ENCODE measurements around the gene KLF2. TPM values are rescaled to one million over a fixed set of nuclear protein-coding genes. Genes with fewer than 3 reads are reported as not detected.

KLF2 gene
- total and polyA plus RNA-seq, 3 donors from 2014 or later: 40.2 to 74.9 (median 42.4) TPM

GRCh38 chr19:16327911-16328823 lies 3.5 kb downstream of the KLF2 start:
- WGBS, 2 donors: 36 to 44% methylated on average over 20 of the region's 20 CpGs
- H3K4me3 ChIP-seq: peak overlapping the region in 1 of 2 donors; percentile 94
- H3K9me3 ChIP-seq: no peaks in the 10 kb centered on the region
- peaks cover 19% of the 10 kb centered on the region for H3K4me1 ChIP-seq
- TF ChIP-seq, protein P1, sequence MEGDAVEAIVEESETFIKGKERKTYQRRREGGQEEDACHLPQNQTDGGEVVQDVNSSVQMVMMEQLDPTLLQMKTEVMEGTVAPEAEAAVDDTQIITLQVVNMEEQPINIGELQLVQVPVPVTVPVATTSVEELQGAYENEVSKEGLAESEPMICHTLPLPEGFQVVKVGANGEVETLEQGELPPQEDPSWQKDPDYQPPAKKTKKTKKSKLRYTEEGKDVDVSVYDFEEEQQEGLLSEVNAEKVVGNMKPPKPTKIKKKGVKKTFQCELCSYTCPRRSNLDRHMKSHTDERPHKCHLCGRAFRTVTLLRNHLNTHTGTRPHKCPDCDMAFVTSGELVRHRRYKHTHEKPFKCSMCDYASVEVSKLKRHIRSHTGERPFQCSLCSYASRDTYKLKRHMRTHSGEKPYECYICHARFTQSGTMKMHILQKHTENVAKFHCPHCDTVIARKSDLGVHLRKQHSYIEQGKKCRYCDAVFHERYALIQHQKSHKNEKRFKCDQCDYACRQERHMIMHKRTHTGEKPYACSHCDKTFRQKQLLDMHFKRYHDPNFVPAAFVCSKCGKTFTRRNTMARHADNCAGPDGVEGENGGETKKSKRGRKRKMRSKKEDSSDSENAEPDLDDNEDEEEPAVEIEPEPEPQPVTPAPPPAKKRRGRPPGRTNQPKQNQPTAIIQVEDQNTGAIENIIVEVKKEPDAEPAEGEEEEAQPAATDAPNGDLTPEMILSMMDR (IDR thresholded peaks at IDR 0.05): no peak
- TF ChIP-seq POLR2A (IDR thresholded peaks at IDR 0.05): no peak
- peak overlapping the region; percentile 87 to 96 for H3K27ac ChIP-seq
- no peaks in the 10 kb centered on the region for H3K27me3 ChIP-seq
- intact Hi-C loops (cut with DNase I; ENCODE audit: low total_unique reads): loop anchor here (10.0 kb wide), 1 partner anchor 73 kb away; no protein-coding TSS in a partner anchor
- H3K36me3 ChIP-seq (ENCODE audit: low read depth, missing control alignments): no peaks in the 10 kb centered on the region
- DNase-seq: peak; percentile 76

DNA sequence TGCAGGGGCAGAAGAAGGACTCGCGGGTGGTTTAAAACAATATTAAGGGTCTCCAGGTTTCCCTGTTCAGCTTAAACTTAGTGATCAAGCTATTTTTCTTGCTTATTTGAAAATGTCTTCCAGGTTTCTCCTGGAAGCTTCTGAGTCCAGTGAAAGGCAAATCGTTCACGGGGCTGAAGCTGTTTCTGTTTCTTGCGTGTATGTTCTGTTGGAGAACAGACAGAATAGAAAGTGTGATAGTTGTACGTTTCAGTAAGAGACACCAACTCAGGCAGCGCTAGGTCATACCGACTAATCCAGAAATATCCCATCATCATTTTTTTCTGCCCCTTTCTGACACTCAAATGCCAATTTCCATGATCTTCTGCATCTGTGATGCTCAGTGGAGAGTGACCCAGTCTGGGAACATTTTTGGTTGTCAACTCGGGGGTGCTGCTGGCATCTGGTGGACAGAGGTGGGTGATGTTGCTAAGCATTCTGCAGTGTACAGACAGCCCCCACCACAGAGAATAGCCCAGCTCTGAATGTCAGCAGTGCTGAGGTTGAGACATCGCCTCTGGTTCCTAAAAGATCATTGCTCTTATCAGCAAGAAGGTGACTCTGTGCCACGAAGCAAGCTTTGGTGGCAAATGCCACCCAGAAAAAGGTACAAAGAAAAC lies 4.3 kb downstream of the KLF2 start:
- Histone ChIP-seq H3K27ac (peak overlapping the region; percentile 39 to 96), H3K27me3 (no peaks in the 10 kb centered on the region), H3K36me3 (ENCODE audit: low read depth, missing control alignments) (no peaks in the 10 kb centered on the region), H3K9me3 (no peaks in the 10 kb centered on the region), H3K4me1 (peaks cover 14% of the 10 kb centered on the region), H3K4me3 (no peak overlapping the region)
- TF ChIP-seq, protein P1 (IDR thresholded peaks at IDR 0.05): peak in 1 of 3 experiments; percentile 6
- no peak for TF ChIP-seq POLR2A (IDR thresholded peaks at IDR 0.05)
- intact Hi-C loops (cut with DNase I; ENCODE audit: low total_unique reads): loop anchor here (10.0 kb wide), 1 partner anchor 74 kb away; no protein-coding TSS in a partner anchor
- peak; percentile 37 for DNase-seq
- WGBS, 2 donors: 47 to 49% methylated on average over 11 of the region's 11 CpGs

DNA sequence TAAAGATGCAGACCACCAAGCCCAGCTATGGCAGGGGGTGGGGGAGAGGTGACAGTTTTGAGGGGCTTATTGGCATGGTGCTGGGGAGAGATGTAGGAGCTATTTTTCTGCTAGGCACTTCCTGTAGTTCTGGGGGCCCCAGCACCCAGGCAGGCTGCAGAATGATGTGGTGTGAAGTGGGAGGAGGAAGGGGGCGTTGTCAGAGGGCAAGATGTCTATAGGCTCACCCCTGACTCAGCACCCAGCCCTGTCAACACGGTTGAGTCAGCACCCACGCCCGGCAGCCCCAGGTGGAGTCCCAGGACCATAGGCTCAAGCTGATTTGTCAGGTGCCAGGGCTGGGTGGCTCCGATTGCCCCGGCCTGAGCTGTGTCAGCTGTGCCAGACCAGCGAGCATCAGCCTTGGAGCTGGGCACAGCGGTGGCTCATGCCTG lies 5.8 kb downstream of the KLF2 start:
- Histone ChIP-seq H3K27ac (no peak overlapping the region), H3K36me3 (ENCODE audit: low read depth, missing control alignments) (no peaks in the 10 kb centered on the region), H3K4me1 (peaks cover 11% of the 10 kb centered on the region), H3K9me3 (no peaks in the 10 kb centered on the region), H3K4me3 (no peak overlapping the region), H3K27me3 (no peaks in the 10 kb centered on the region)
- WGBS, 2 donors: 60 to 67% methylated on average over 2 to 8 of the region's 8 CpGs
- DNase-seq: peak; percentile 37
- no peak for TF ChIP-seq POLR2A (IDR thresholded peaks at IDR 0.05)
- TF ChIP-seq, protein P1 (IDR thresholded peaks at IDR 0.05): no peak
- intact Hi-C loops (cut with DNase I; ENCODE audit: low total_unique reads): no loop called here

DNA sequence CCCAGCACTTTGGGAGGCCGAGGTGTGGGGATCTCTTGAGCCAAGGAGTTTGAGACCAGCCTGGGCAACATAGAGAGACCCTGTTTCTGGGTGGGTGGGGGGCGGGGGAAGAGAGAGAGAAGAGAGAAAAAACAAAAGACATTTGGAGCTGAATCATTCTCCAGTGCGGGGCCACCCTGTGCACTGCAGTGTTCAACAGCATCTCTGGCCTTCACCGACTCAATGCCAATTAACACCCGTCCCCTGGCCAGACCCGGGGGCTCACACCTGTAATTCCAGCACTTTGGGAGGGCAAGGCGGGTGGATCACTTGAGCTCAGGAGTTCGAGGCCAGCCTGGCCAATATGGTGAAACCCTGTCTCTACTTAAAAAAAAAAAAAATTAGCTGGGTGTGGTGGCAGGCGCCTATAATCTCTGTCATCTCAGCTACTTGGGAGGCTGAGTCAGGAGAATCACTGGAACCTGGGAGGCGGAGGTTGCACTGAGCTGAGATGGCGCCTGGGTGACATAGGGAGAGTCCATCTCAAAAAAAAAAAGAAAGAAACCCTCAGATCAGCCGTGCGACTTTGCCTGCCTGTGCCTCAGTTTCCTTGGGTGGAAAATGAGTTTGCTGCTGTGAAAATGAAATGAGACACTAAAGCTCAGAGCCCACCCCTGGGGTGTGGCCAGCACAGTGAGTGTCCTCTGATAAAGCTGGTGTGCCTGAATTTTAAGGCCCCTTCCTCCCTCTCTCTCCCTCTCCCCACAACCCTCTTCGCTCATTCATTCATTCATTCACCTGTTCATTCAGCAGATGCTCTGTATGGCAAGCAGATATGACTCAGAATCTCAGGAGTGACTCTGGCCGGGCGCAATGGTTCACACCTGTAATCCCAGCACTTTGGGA lies 6.4 kb downstream of the KLF2 start:
- H3K4me3 ChIP-seq: no peak overlapping the region
- no peak for DNase-seq
- no peak overlapping the region for H3K27ac ChIP-seq
- intact Hi-C loops (cut with DNase I; ENCODE audit: low total_unique reads): no loop called here
- H3K27me3 ChIP-seq: no peaks in the 10 kb centered on the region
- H3K36me3 ChIP-seq (ENCODE audit: low read depth, missing control alignments): no peaks in the 10 kb centered on the region
- TF ChIP-seq, protein P1 (IDR thresholded peaks at IDR 0.05): no peak
- no peak for TF ChIP-seq POLR2A (IDR thresholded peaks at IDR 0.05)
- peaks cover 11% of the 10 kb centered on the region for H3K4me1 ChIP-seq
- no peaks in the 10 kb centered on the region for H3K9me3 ChIP-seq
- WGBS, 2 donors: 86 to 90% methylated on average over 14 to 16 of the region's 16 CpGs
